Activated T-helper 9 cell treated with anti-CD3 and anti-CD28 coated beads, Interleukin-2, amount 50 U/mL, for 16 hours (primary cell): ENCODE results near the gene GET3.

Experiments
- DNase-seq: peaks from one replicate; pipeline ENCODE4 v3.0.0-alpha.2; 2020; ENCODE audit warnings: low read depth

GET3 gene

DNA sequence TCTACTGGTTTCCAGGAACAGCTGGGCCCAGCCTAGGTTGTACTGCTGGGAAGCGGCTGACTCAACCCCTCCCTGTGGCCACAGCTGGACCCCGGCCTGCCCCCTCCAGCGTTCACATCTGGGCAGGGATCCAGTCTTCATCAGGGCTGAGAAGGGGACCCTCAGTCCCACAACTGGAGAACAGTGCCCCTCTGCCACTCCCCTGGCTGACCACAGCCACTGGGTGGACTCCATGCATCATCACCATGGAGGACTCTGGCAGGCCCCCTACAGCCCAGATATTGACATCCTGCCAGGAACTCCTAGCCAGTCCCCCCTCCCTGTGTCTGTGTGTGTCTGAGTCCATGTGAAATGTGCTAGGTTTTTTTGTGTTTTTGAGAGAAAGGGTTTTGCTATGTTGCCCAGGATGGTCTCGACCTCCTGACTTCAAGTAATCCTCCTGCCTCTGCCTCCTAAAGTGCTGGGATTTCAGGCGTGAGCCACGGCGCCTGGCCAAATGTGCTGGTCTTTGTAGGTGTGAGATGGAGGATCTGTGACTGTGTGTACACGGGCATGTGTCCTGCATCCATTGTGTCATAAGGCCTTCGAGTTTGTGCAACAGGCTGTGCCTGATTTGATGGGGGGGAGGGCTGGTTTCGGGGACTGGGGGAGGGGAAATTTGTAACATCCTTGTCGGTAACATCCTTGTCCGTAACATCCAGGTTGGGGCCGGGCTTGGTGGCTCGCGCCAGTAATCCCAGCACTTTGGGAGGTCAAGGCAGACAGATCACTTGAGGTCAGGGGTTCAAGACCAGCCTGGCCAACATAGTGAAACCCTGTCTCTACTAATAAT is 42.1 kb downstream of the GET3 start:
- no peak for DNase-seq

DNA sequence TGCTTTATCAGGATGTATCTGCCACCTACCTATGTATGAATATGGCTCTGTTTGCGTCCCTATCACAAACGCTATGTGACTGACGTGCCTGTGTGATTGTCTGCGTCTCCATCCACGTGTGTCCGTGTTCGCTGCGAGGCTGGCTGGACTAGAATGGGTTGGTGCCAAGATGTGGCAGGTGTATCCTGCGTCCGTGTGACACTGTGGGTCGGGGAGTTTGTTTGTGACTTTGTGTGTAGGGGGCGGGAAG is 44.8 kb downstream of the GET3 start:
- DNase-seq = no peak

DNA sequence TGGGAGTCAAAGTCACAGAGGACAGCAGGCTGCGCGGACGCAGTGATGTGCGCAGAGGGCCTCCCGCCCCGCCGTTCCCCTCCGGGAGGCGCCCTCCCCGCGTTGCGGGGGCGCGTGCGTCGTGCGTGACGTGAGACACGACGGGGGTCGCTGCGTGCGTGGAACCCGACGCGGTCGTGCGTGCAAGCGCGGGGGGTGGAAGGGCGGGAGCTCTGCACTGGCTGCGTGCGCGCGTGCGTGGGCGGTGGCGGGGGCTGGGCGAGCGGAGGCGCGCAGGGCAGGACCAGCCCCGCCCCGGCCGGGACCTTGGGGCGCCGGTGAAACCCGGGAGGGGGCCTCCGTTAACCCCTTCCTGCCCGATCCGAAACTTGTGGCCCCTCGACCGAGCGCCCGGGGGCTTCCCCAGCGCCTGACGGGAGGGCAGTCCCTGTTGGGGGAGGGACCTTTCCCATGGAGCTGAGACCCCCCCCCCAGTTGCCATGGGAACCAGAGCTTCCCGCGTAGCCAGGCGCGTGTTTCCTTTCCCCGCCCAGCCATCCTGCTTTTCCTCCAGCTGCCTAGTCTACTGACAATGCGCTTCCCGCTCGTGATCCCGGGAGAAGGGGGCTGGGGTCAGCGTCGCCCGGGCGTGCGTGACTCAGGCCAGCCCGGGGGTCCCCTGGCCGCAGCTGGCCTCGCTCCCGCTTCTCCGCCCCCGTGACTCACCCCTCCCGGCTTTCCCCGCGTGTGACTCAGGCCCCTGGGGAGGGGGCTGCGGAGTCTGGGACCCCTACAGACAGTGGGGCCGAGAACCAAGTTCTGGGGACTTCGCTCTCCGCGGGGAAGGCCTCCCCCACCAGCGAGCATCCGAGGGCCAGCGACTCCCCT is 45.4 kb downstream of the GET3 start:
- DNase-seq = peak; percentile 85

DNA sequence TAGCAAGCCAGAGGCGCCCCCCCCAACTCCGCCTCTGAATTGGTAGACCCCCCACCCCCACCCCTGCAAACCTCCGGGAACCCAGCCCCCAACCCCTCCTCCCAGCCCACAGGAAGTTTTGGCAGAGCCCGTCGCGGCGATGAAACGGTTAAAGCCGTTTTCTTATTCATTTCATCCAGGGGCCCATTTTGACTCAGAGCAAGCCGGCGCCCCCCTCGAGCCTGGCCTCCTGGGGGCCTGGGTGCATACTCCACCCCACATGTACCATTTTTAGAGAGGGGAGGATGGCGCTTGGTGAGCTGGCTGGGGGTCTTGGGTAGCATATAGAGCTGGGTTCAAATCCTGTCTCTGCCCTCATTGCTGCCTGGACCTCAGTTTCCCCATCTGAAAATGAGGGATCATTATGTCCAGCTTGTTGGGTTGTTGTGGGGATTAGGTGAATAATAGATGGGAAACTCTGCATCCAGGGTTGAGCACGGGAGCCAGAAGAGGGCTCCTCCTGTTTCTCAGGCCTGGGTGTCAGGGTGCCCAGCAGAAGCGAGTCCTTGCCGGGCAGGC is 46.1 kb downstream of the GET3 start:
- no peak for DNase-seq

DNA sequence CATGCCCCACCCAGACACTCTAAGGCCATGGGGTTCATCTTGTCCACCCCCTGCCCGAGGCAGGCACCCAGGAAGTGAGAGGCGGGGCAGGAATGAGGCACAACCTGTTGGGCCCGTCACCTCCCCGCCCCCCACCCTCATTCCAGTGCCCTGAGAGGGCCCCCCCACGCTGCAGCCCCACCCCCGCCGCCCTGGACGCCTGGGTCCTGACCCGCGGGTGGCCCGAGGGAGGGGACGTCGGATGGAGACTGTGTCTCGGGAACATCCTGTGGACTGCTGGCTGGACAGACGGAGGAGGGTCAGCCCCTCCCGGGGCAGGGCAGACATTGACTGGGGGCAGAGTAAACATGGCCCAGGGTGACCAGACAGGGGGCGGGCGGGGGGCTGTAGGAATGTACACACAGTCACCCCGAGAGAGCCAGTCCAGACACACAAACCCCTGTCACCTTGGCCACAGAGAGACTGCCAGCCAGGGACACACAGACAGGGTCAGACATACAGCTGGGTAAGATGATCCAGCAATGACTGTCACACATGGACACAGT is 46.6 kb downstream of the GET3 start:
- DNase-seq = no peak

DNA sequence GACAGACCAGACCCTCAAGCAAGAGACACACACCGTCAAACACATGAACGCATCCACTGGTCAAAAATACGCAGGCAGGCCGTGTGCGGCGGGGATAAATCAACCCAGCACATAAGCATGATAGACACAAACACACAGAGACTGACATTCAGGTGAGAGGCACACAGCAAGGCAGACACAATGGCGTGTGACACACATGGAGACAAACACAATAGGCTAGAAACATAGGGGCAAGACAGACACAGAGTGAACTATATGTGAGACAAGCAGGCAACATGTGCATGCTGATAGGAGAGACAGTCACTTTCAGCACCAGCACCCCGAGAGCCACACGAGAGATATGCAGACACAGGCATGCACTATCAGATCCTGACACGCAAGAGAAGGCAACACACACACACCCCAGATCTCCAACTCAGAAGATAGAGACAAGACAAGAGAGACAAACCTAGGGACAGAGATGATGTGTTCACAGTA is 47.1 kb downstream of the GET3 start:
- no peak for DNase-seq

DNA sequence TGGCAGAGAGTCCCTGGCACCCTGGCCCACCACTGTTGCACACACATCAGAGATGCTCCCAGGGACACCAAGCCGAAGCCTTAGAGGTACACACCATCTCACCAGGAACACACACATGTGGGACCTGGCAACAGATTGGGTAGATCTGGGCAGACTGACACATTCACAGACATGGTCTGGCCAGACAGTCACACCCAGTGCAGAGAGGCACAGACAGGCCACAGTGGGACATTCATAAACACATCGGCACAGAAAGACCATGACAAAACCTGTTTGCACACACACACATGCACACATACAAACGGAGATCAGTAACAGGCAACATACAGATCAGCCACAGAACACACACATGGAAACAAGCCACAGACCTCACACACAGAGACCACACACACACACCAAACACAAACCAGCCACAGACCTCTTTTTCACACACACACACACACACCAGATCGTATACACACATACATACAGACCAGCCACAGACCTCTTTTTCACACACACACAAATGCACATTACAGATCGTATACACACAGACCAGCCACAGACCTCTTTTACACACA is 47.7 kb downstream of the GET3 start:
- DNase-seq = no peak

DNA sequence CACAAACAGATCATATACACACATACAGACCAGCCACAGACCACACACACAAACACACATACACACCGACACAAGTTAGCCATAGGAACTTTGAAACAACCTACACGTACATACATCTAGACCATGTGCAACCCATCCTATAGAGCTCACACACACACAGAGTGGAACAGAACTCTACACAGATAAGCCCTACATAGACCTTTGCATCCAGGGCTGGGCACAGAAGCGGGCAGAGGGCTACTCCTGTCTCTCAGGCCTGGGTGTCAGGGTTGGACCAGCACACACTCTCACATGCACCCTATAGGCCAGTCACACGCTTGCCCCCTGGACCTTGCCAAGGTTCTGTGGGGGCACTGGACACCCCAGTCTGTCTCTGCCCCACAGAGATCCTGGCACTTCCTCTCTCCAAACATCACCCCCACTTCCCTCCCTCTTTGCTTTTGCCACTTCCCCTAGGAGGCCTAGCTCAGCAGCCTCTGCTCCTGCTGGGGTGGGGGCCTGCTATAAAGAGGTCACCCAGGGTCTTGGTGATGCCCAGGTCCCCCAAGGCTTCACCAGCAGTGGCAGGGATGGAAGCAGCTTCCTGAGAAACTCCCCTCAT is 48.2 kb downstream of the GET3 start:
- no peak for DNase-seq

DNA sequence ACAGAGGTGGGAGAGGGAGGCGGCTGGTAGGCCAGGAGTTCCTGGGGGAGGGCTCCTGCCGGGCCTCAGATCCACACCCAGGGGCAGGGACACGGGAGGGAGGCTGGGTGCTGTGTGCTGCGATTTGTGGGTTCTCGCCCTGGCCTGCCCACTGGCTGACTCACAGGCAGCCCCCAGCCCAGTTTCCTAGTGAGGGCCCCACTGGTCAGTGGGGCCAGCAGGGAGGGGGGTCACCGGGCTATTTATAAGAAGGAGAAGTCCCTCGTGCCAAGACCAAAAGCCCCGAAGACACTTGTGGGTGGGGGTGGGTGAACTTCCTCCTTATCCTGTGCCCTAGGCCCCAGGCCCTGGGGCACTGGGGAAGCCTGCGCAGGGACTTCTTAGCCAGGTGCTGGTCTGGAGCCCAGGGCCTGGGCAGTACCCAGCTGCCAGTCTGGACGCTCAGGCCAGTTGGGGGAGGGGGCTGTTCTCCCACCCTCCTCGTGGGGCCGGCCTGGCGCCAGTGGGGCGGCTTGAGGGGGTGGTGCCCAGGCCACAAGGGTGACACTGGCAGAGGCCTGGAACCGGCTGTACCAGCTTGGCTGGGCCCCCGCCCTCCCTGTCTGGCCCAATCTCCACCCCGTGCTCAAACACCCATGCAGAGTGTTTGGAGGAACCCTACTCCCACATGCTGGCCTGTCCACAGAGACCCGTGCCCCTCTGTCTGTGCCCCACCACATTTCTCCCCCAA is 49.0 kb downstream of the GET3 start:
- no peak for DNase-seq

DNA sequence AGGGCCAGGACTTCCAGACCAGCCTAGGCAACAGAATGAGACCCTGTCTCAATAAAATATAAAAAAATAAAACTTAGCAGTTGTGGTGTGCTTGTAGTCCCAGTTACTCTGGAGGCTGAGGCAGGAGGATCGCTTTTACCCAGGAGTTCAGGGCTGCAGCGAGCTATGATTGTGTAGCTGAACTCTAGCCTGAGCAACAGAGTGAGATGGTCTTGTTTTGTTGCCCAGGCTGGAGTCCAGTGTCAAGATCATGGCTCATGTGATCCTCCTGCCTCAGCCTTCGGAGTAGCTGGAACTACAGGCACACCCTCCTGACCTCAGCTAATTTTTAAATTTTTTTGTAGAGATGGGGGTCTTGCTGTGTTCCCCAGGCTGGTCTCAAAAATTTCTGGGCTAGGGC is 49.7 kb downstream of the GET3 start:
- DNase-seq = no peak

DNA sequence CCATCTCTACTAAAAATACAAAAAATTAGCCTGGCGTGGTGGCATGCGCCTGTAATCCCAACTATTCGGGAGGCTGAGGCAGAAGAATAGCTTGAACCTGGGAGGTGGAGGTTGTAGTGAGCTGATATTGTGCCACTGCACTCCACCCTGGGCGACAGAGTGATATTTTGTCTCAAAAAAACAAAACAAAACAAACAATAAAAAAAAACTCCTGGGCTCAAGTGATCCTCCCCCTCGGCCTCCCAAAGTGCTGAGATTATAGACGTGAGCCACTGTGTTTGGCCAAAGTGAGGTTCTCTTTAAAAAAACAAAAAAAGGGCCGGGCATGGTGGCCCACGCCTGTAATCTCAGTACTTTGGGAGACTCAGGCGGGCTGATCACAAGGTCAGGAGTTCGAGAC is 50.2 kb downstream of the GET3 start:
- DNase-seq = no peak

DNA sequence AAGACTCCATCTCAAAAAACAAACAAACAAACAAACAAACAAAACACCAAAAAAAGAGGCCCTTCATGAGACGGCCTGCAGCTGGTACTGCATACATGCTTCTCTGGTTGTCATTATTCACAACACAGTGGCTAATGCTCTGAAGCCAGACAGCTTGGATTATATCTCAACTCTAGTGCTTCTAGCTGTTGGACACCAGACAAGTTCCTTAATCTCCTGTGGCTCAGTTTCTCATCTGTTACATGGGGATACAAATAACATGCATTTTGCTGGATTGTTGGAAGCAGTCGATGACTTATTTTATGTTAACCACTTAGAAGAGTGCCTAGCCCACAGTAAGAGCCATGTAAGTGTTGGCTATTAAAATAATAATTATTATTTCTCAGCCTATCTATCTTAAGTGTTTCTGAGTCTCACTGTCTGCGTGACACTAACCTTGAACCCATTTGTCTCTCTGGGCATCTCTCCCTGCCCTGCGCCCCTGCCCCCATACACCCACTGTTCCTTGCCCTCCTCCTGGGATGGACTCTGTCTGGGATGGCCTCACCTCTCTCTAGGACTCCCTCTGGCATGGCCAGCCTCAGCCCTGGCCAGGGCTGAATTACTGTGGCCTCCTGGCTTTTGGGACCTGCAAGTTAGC is 50.9 kb downstream of the GET3 start:
- DNase-seq = no peak

DNA sequence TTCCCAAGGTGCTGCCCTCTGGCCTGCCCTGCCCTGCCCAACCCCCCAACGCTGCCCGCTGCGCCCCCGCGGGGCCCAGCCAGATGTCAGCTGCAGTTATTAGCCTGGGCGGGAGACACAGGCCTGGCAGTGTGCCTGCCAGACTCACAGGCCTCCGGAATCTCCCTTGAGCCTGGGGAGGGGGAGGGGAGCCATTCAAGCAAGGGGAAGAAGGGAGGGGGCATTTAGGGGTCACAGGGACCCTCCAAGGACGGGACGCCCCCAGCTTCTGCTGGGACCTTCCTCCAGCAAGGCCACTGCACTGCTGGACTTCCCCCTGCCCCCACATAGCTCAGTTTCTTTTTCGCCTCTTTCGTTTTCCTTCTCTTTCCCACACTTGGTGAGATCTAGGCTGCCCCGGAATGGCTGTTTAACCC is 51.4 kb downstream of the GET3 start:
- peak; percentile 51 for DNase-seq

DNA sequence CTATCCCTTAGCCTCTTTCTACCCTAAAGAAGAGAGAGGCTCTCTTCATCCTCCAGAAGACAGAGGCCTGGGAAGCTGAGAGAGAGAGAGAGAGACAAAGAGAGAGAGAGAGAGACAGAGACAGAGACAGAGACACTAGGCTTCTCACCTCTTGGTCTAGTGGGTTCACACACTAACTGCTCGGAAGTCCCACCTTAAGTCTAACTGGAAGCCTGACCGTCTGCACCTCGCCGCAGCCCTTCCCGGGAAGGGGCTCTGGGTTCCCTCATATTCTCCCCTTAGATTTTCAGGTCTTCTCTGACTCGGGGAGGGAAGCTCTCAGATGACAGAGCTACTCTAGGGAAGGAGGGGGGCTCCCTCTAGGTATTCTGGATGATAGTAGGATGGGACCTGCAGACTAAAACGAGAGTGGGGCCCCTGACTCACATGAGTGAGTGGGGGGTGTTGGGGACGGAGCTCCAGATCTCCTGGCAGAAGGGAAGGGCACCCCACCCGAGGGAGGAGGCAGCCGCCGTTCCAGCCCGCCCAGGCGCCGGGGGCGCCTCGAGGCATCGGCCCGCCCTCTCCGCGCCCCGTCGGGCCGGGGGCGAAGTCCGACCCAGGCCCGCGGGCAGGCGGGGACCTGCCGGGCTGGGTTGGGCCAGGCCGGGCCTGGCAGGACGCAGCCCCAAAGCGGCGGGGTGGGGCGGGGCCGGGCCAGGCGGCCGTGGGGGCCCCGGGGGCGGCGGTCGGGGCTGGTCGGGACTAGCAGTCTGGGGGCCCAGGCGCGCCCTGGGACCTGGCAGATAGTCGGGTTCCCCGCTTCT is 52.0 kb downstream of the GET3 start:
- DNase-seq = no peak

DNA sequence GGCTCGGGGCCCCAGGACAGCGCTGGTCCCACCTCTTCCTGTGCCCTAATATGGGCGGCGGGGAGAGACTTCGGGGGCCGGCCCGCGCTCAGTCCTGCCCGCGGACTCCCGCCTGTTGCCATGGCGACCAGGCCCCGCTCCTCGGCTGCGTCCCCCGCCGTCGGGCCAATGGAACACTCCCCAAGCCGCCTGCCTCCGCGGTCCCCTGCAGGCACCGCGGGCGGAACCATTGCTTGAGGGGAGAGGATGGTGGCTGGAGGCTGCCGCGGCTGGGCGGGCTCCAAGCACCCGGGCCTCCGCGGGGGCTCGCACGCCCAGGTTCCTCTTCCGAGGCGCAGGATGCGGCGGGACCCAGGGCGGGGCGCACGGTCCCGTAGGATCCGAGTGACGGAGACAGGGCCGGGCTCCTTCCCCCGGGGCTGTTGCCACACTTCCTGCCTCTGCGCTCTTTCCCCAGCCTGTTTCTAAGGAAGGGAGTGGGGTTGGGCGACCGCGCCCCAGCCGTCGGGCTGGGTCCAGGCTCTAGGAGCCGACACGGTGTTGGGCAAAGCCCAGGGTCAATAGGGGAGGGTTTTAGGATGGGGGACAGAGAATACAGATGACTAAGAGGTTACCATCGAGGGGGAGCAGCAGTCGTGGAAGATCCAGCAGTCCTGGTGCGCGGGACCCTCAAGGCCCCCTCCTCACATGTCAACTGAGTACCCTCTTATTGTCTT is 52.8 kb downstream of the GET3 start:
- DNase-seq = peak; percentile 86

DNA sequence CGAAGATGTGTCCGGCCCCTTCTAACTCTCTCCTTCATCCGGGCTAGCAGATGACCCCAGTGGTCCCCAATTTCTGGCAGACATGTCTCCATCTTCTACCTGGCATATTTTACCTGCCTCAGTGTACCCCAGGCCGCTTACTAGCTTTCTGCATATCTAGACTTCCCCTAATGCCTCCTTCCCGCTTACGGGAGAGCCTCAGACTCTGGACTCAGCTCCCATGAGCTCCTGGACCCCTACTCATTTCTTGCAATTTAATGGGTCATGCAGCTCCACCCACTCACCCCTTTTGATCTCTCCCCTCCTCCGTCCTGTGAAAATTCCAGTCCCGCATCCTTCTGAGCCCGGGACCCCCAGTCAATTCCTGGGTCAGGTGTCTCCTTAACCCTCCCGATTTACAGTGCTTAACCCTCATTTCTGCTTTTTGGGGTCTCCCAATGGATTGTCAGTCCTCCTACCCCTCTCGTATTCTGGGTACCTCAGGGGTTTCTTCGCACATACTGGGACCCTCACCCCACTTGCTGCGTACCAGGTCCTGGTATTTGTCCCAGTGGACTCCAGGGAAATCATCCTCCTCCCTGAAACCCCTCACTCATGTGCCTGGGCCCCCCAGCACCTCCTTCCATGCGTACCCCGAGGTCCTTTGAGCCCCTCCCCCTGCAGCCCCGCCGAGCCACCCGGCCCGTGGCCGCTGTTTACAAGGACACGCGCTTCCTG is 53.5 kb downstream of the GET3 start:
- no peak for DNase-seq

DNA sequence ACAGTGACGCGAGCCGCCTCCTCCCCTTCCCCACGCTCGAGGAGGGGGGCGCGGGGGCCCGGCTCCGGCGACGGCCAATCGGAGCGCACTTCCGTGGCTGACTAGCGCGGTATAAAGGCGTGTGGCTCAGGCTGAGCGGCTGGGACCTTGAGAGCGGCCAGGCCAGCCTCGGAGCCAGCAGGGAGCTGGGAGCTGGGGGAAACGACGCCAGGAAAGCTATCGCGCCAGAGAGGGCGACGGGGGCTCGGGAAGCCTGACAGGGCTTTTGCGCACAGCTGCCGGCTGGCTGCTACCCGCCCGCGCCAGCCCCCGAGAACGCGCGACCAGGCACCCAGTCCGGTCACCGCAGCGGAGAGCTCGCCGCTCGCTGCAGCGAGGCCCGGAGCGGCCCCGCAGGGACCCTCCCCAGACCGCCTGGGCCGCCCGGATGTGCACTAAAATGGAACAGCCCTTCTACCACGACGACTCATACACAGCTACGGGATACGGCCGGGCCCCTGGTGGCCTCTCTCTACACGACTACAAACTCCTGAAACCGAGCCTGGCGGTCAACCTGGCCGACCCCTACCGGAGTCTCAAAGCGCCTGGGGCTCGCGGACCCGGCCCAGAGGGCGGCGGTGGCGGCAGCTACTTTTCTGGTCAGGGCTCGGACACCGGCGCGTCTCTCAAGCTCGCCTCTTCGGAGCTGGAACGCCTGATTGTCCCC is 54.2 kb downstream of the GET3 start, which contains the start of gene JUNB:
Gene JUNB (plus strand): TSS at position 142 of the 706 bp plus-strand sequence. CDS start 286 bp downstream, at position 428.
- DNase-seq = peak; percentile 96
